ENCODE results near the gene P2RY12. TPM values are rescaled to one million over a fixed set of nuclear protein-coding genes. Genes with fewer than 3 reads are reported as not detected.

The P2RY12 gene
- total and polyA plus RNA-seq, 2 of the 4 experiments (the other 2 are of a cell fraction): not detected

DNA sequence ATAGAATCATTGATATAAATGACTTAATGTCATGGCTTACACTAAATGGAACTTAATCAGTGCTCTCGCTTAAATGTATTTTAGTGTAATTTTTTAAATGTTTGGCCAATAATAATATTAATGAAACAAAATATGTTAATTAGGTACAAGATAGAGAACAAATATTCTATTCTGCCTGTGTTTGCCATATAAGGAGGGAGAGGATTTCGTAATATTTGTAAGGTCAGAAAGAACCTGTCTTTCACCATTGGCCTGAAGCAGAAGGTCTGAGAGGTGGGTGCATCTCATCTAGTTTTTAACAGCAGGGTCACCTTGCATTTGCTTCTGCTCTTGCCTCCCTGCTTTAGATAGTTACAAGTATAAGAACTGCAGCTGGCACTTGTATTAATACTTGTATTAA lies 70.4 kb downstream of the P2RY12 start:
- no peak overlapping the region for H3K56ac ChIP-seq (ENCODE audit: extremely low read depth, insufficient read depth, low read length)
- BruUV-seq (replicated peaks): no TSS peak
- no peak for ATAC-seq (ENCODE audit: low read depth)

More for the DNA sequence above, 70.4 kb downstream of the P2RY12 start:
- H3K9me1 ChIP-seq (ENCODE audit: insufficient read depth, low read length): peaks cover 6% of the 10 kb centered on the region; the same call in 1 of the 2 replicates
- H3K9ac ChIP-seq (ENCODE audit: low read depth, low read length): no peak overlapping the region
- H2AK5ac ChIP-seq (ENCODE audit: low read depth, low read length): no peak overlapping the region
- no peaks in the 10 kb centered on the region for H4K20me1 ChIP-seq (ENCODE audit: insufficient read depth, low read length)
- H4K5ac ChIP-seq (ENCODE audit: low read depth, low read length): no peak overlapping the region
- no peaks in the 10 kb centered on the region for H3K79me1 ChIP-seq (ENCODE audit: low read depth in 1 of 2, low read length in 2 of 2)
- intact Hi-C loops (cut with micrococcal nuclease): no loop called here
- dilution Hi-C loops (cut with HindIII; ENCODE audit: low sequenced_read_pairs, unreplicated experiment): no loop called here
- H3K27me3 ChIP-seq (ENCODE audit: control insufficient read depth, insufficient read depth, low read length): no peaks in the 10 kb centered on the region
- POLR2A ChIA-PET (ENCODE audit: unreplicated experiment): no interaction called here
- no peak overlapping the region for H2BK120ac ChIP-seq (ENCODE audit: low read depth, low read length)
- H3K9me3 ChIP-seq (ENCODE audit: control insufficient read depth, insufficient read depth, low read length): peaks cover 5% of the 10 kb centered on the region
- no peak overlapping the region for H4K91ac ChIP-seq (ENCODE audit: insufficient read depth, low read depth, low read length)
- no peak overlapping the region for H3K4me3 ChIP-seq (ENCODE audit: insufficient read depth, low read depth, low read length)
- no CpG with 5 or more reads among the region's 2 CpGs for WGBS, 2 experiments (ENCODE audit: extremely low coverage in 2 of 2, insufficient read length in 1 of 2)
- TF ChIP-seq RFX5 (IDR thresholded peaks at IDR 0.05; ENCODE audit: low read depth, low read length): no peak
- no peak for TF ChIP-seq USF2 (IDR thresholded peaks at IDR 0.05; ENCODE audit: low read depth, low read length)
- TF ChIP-seq MAFK (IDR thresholded peaks at IDR 0.05; ENCODE audit: low read depth, low read length): no peak
- peak; percentile 59 for TF ChIP-seq CEBPB (IDR thresholded peaks at IDR 0.05; ENCODE audit: low read depth, low read length)
- no peak for TF ChIP-seq ELK1 (IDR thresholded peaks at IDR 0.05; ENCODE audit: borderline replicate concordance, low read depth, low read length)
- TF ChIP-seq, protein P1, sequence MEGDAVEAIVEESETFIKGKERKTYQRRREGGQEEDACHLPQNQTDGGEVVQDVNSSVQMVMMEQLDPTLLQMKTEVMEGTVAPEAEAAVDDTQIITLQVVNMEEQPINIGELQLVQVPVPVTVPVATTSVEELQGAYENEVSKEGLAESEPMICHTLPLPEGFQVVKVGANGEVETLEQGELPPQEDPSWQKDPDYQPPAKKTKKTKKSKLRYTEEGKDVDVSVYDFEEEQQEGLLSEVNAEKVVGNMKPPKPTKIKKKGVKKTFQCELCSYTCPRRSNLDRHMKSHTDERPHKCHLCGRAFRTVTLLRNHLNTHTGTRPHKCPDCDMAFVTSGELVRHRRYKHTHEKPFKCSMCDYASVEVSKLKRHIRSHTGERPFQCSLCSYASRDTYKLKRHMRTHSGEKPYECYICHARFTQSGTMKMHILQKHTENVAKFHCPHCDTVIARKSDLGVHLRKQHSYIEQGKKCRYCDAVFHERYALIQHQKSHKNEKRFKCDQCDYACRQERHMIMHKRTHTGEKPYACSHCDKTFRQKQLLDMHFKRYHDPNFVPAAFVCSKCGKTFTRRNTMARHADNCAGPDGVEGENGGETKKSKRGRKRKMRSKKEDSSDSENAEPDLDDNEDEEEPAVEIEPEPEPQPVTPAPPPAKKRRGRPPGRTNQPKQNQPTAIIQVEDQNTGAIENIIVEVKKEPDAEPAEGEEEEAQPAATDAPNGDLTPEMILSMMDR (conservative IDR thresholded peaks at IDR 0.05; ENCODE audit: low read depth, low read length): no peak
- no peak for TF ChIP-seq RCOR1 (IDR thresholded peaks at IDR 0.05; ENCODE audit: insufficient replicate concordance, low read length)
- in situ Hi-C loops (cut with MboI; ENCODE audit: low sequenced_read_pairs): no loop called here
- no peak overlapping the region for H2AK9ac ChIP-seq (replicated peaks; ENCODE audit: low read depth, low read length, poor library complexity)
- H3K14ac ChIP-seq (replicated peaks; ENCODE audit: low read depth, low read length): no peak overlapping the region
- no peak for DNase-seq
- no peak overlapping the region for H2BK20ac ChIP-seq (ENCODE audit: low read depth, low read length)
- no peak overlapping the region for H3K4ac ChIP-seq (ENCODE audit: low read depth, low read length)
- H2BK5ac ChIP-seq (ENCODE audit: low read depth, low read length, poor library complexity, severe bottlenecking): no peak overlapping the region
- no peak overlapping the region for H2BK15ac ChIP-seq (ENCODE audit: low read depth, low read length)
- no peak overlapping the region for H4K8ac ChIP-seq (ENCODE audit: low read depth in 2 of 2, low read length in 2 of 2)
- H3K4me1 ChIP-seq (ENCODE audit: control insufficient read depth, insufficient read depth, low read length): peaks cover 6% of the 10 kb centered on the region
- H3K4me2 ChIP-seq (ENCODE audit: low read depth, low read length): no peak overlapping the region
- no peak overlapping the region for H2AFZ ChIP-seq (replicated peaks; ENCODE audit: low read length, poor library complexity)
- H3K27ac ChIP-seq (ENCODE audit: insufficient read depth, low read length): no peak overlapping the region
- no peaks in the 10 kb centered on the region for H3K36me3 ChIP-seq (ENCODE audit: control insufficient read depth, insufficient read depth, low read length)
- H3K23ac ChIP-seq (ENCODE audit: low read depth, low read length): no peak overlapping the region
- no peak overlapping the region for H3K18ac ChIP-seq (ENCODE audit: low read depth, low read length)
- CTCF ChIA-PET: interaction anchor here (0.6 kb wide), 1 partner anchor 719 kb away, joined by 6 read pairs; no protein-coding TSS in a partner anchor
